Adrenal gland (tissue), 5 donors: ENCODE measurements around the gene CAMK1G.

ENCODE experiments used
- POLR2A ChIP-seq, 2 donors: fragments of 450-650 bp; IDR thresholded peaks; one replicate each; pipeline ENCODE4 v1.6.1; 2017; ENCODE audit warnings: antibody characterized with exemption in 2 of 2, mild to moderate bottlenecking in 2 of 2, moderate library complexity in 1 of 2
- TF ChIP-seq, protein P1 (sequence below), 6 experiments: fragments of 450-650 bp in 4 of 6; fragments of 200-600 bp in 2 of 6; sonication (generic) in 1 of 6; IDR thresholded peaks; 1 replicate in 5 of 6; 2 replicates in 1 of 6; pipeline versions ENCODE4 v1.5.1 to v1.8.0; 2016 to 2021; ENCODE audit warnings: antibody characterized with exemption in 6 of 6, mild to moderate bottlenecking in 2 of 6, moderate library complexity in 1 of 6
- donor health status: DM: no; HTN: no; CAD: no.

DNA sequence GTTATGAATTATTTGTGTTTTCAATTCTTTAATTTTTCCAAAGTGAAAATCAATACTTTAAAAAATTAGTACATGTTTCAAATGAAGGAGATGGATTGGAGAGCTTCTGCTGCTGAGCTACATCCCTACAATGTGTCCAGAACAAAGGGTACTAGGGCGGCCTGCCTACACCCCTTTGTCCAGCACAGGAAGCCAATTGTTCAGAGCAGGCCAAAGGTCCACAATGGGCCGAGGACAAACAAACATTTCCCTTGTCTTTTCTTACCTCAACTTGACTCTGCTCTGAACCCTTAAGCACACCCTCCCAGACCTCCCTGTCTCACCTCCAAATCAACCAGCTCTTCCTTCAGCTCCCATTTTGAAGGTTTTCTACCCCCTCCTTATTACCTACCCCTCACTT is 39.4 kb upstream of the CAMK1G start:
- TF ChIP-seq POLR2A (IDR thresholded peaks at IDR 0.05), result no peak
- TF ChIP-seq, protein P1, sequence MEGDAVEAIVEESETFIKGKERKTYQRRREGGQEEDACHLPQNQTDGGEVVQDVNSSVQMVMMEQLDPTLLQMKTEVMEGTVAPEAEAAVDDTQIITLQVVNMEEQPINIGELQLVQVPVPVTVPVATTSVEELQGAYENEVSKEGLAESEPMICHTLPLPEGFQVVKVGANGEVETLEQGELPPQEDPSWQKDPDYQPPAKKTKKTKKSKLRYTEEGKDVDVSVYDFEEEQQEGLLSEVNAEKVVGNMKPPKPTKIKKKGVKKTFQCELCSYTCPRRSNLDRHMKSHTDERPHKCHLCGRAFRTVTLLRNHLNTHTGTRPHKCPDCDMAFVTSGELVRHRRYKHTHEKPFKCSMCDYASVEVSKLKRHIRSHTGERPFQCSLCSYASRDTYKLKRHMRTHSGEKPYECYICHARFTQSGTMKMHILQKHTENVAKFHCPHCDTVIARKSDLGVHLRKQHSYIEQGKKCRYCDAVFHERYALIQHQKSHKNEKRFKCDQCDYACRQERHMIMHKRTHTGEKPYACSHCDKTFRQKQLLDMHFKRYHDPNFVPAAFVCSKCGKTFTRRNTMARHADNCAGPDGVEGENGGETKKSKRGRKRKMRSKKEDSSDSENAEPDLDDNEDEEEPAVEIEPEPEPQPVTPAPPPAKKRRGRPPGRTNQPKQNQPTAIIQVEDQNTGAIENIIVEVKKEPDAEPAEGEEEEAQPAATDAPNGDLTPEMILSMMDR (IDR thresholded peaks at IDR 0.05), result no peak
